Mononuclear cell (primary cell): ENCODE data around the gene CMTM1. TPM values are rescaled to one million over a fixed set of nuclear protein-coding genes. Genes with fewer than 3 reads are reported as not detected.
"Not testable (repeated sequence)": the region's sequence is repeated elsewhere in the genome, so short reads cannot be mapped to it uniquely, and the experiment has no call there.

Experiments used
- H3K27me3 ChIP-seq: 2 replicates; pipeline ENCODE4 v1.6.0; 2011; ENCODE audit warnings: low read length, control low read depth; ENCODE audit not compliant: insufficient read depth
- H3K4me1 ChIP-seq: 2 replicates; pipeline ENCODE4 v1.5.1; 2011; ENCODE audit warnings: mild to moderate bottlenecking, low read length, control low read depth; ENCODE audit not compliant: insufficient read depth
- H3K4me3 ChIP-seq: 2 replicates; pipeline ENCODE4 v1.5.1; 2011; ENCODE audit warnings: mild to moderate bottlenecking, low read length, moderate library complexity
- H3K9me3 ChIP-seq: 2 replicates; pipeline ENCODE4 v1.5.1; 2011; ENCODE audit warnings: low read depth, mild to moderate bottlenecking, control low read depth, low read length
- total RNA-seq: library from RNA; depleted of rRNA; stranded (reverse); fragments of >200 nt; gene quantifications from one replicate; pipeline ENCODE4 v1.2.3, GENCODE V29; 2012

Gene CMTM1
- total RNA-seq, 1 donor: 0.21 TPM

DNA sequence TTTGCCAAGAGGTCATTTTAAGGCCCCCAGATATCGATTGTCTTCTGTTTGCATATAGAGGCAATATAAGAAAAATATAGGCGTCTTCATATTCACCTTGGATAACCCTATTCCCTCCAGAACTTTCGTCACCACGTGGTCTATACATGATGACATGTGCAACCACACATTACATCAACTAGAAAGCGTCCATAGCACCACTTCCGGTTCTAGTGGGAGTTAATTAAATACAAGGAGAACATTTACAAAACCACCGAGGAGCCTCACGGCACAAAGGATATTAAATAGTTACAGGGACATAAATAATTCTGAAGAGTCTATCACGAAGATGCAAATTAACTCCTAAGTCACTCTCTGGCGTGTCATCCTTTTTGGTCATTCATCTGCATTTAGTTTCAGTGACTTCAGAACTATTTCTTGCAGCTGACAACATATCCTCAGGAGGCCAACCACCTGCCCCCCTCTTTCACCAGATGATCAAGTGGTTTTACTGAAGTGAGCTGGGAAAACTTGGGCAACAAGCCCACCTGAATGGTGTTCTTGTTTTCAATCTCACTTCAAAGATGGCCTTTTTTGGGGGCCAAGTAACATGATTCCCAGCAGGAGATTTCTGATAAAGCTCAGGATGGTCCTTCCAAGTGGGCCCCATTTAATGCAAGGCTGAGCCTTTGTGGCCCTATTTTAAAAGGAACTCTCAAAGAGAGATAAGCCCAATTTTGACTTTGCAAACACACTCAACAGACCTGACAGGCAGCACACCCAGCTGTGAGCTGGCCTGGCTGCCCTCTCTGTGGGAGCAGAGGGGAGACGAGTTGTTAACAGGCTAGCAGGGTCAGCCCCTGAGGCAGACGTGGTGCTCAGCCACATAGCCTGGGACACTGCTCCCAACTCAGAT is 53.5 kb downstream of the CMTM1 start:
- H3K9me3 ChIP-seq: no peaks in the 10 kb centered on the region
- no peak overlapping the region for H3K4me3 ChIP-seq
- H3K27me3 ChIP-seq: no peaks in the 10 kb centered on the region
- H3K4me1 ChIP-seq: no peaks in the 10 kb centered on the region

DNA sequence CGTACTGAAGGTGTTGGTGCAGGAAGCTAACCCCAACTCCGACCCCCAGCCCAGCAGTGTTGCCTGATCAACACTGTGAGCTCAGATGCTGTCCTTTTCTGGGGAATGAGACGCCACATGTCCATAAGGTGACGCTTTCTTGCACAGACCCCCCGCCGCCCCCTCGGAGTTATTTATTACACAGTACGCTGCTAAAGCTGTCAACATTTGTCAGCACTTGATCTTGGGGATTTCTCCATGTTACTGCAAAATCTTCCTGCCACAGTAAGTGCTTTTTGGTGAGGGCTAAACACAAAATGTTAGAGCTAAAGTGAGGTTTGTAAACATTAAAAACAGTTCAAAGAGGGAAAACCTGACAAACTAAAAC is 54.2 kb downstream of the CMTM1 start:
- H3K4me1 ChIP-seq: no peaks in the 10 kb centered on the region
- no peaks in the 10 kb centered on the region for H3K9me3 ChIP-seq
- no peaks in the 10 kb centered on the region for H3K27me3 ChIP-seq
- H3K4me3 ChIP-seq: no peak overlapping the region

DNA sequence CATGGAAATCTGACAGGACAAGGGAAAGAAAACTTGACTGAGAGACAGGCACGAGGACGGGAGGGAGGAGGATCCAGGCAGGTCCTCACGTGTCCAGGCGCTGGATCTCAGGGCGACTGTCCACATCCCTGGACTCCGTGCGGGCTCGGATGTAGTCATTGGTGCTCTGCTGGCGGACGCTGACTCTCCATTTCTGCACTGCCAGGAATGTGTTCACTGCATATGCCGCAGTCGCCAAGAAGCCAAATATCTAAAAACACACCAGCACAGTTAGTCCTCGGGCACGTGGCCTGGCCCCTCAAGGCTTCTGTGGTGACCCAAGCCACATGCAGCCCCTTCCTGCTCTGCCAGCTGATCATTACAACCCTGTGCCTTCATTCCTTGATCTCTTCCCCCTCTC is 55.7 kb downstream of the CMTM1 start:
- Histone ChIP-seq H3K27me3 (no peaks in the 10 kb centered on the region), H3K4me3 (no peak overlapping the region), H3K9me3 (no peaks in the 10 kb centered on the region), H3K4me1 (no peaks in the 10 kb centered on the region)

DNA sequence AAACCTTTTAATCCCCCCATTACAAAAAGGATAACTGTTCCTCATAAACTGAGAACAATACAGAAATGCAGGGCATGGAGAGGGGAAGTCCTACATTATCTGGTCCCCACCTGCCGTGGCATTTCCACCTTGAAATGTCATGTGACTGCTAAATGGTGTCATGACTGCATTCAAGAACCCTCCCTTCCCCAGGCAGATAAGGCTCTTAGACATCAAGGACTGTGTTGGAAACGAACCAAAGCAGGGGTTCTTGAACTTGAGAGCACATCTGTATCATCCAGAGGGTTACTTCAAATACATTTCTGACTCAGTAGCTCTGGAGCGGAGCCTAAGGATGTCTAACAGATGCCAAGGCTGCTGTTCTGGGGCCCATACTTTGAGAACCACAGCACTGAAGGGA is 56.6 kb downstream of the CMTM1 start:
- Histone ChIP-seq H3K9me3 (no peaks in the 10 kb centered on the region), H3K27me3 (no peaks in the 10 kb centered on the region), H3K4me3 (no peak overlapping the region), H3K4me1 (no peaks in the 10 kb centered on the region)

DNA sequence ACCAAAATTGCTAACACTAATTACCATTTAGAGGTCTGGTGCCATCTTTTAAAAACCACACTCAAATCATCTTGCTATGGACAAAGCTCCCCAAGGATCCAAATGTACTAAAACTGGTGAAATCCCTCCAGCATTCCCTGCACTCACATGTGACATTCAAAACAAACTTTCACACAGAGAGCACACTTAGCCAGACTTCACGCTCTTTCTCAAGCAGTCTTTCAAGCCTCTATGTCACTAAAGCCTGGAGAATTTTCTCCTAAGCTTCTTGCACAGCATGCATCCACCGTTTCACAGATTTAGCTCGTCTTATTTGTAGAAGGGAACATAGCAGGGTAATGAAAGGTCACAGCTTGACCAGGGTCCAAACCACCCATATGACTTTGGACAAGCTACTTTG is 57.5 kb downstream of the CMTM1 start:
- H3K4me3 ChIP-seq: no peak overlapping the region
- no peaks in the 10 kb centered on the region for H3K4me1 ChIP-seq
- no peaks in the 10 kb centered on the region for H3K27me3 ChIP-seq
- H3K9me3 ChIP-seq: no peaks in the 10 kb centered on the region

DNA sequence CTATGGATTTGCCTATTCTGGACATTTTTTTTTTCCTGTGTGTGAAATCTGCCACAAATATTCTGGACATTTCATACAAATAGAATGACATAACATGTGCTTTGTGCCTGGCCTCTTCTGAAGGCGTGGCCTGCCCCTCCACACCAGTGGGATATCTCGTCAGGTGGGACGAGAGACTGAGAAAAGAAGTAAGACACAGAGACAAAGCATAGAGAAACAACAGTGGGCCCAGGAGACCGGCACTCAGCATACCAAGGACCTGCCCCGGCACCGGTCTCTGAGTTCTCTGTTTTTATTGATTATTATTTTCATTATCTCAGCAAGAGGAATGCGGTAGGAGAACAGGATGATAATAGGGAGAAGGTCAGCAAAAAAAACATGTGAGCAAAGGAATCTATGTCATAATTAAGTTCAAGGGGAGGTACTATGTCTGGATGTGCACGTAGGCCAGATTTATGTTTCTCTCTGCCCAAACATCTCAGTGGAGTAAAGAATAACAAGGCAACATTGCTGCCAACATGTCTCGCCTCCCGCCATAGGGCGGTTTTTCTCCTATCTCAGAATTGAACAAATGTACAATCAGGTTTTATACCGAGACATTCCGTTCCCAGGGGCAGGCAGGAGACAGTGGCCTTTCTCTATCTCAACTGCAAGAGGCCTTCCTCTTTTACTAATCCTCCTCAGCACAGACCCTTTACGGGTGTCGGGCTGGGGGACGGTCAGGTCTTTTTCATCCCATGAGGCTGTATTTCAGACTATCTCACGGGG is 61.6 kb downstream of the CMTM1 start:
- not testable (repeated sequence) for H3K9me3 ChIP-seq, H3K4me3 ChIP-seq, H3K4me1 ChIP-seq, H3K27me3 ChIP-seq

Other genes with a start within 250 kb of the CMTM1 start
- gene CDH5, start 199.7 kb upstream of the CMTM1 start, total RNA-seq: 0.42 TPM
- not detected for gene BEAN1, start 139.1 kb upstream of the CMTM1 start, total RNA-seq
- gene TK2, start 16.3 kb upstream of the CMTM1 start, total RNA-seq: 8.8 TPM
- 28.4 TPM for gene CKLF, start 13.9 kb upstream of the CMTM1 start, total RNA-seq
- gene CMTM2, start 13.0 kb downstream of the CMTM1 start, total RNA-seq: 0.52 TPM
- gene CMTM3, start 38.3 kb downstream of the CMTM1 start, total RNA-seq: 47.1 TPM
- 2.0 TPM for gene CMTM4, start 130.3 kb downstream of the CMTM1 start, total RNA-seq
- gene DYNC1LI2, start 185.2 kb downstream of the CMTM1 start, total RNA-seq: 124 TPM
- 0.42 TPM for gene TERB1, start 235.1 kb downstream of the CMTM1 start, total RNA-seq